HG02852 (cell line): ENCODE results near the gene CD180.
A peak's percentile ranks its signal among the peaks of the same experiment; 100 is the strongest.
"Not testable (repeated sequence)": the region's sequence is repeated elsewhere in the genome, so short reads cannot be mapped to it uniquely, and the experiment has no call there.

ENCODE experiments used
- ATAC-seq: cut with Tn5 transposase; IDR thresholded peaks from one replicate; pipeline ENCODE4 v1.9.1; 2021; ENCODE audit warnings: mild to moderate bottlenecking, moderate library complexity; ENCODE audit not compliant: unreplicated experiment

The CD180 gene

DNA sequence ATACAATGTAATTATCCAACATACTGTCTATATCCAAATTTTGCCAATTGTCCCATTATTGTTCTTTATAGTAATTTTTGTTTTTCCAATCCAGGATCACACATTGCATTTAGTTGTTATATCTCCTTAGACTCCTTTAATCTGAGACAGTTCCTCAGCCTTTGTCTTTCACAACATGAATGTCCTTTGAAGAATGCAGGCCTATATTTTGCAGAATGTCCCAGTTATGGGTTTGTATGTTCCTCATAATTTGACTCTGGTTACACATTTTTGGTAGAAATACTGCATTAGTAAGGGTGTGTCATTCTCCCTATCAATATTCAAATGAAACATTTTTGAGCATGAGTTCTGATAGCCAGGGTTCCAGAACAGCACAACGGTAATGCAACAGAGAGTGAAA, 6.7 kb downstream of the CD180 start:
- ATAC-seq, result no peak

DNA sequence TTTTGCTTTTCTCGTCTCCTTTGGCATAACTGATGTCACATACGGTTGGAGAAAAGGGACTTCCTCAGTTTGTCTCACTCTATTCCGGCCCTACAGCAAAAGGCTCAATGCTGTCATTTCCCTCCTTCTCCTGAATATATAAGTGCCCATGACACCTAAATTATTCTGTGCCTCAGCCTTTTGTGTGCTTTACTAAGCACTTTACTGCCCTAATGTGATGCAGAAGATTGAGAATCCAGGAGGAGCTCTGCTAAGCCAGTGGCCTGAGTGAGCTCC, 7.6 kb downstream of the CD180 start:
- ATAC-seq, result no peak

DNA sequence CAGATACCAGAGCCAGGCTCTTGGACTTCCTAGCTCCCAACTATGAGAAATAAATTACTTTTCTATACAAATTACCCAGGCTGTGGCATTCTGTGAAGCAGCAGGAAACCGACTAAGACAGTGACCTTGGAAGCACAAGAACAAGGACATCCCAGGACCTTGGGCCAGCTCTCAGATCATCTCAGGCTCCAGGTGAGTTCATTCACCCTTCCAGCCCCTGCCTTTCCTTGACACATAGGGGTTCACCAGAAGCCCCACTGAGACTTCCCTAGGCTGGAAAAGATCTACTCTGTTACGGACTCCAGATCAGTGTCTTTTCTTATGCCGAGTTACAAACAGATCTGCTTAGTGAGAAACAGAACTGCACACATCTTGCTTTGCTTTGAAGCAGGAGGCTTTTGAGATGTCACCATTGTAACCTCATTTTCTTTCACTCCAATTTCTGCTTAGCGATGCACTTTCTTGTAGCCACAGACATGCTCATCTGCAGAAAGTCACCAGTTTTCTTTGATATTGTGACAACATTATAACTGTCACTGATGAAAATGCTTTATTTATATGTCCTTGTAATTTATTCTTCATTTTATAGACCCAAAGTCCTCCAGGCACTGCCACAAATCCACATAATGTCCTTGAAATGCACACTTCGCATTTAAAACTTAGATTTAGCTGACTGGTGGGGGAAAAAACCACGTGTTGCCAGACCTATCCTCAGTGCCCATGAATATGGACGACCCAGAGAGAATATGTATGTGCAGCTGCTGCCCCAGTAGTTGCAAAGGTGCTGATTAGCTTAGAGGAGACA, 8.1 kb downstream of the CD180 start:
- no peak for ATAC-seq

DNA sequence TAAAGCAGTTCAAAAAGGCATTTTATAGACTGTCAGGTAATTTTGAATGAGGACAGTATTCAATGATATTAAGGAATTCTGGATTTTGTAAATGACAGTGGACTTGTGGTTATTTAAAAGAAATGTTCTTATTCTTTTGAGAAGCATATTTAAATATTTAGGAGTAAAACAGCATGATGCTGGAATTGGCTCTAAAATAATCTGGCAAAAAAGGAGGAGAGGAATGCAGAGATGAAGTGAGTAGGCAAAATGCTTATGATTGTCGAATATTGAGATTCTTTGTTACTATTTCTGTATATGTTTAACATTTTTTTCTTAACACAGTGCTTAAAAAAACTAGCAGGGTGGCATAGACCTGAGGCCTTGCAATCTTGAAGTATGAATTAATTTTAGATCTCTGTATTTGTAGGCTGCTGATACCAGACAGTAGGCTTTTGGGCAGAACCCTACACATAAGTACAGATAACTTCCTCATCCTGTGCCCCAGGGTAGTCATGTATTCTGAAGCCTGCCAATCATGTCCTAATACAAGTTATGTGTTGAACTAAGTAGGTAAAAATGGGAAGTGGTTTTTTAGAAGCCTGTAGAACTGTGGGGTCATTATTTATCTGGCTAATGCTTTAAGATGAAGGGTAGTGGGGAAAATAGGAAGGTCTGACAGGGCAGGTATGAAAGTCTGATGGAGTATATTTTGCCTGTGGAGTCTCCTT, 9.4 kb downstream of the CD180 start:
- ATAC-seq, result no peak

DNA sequence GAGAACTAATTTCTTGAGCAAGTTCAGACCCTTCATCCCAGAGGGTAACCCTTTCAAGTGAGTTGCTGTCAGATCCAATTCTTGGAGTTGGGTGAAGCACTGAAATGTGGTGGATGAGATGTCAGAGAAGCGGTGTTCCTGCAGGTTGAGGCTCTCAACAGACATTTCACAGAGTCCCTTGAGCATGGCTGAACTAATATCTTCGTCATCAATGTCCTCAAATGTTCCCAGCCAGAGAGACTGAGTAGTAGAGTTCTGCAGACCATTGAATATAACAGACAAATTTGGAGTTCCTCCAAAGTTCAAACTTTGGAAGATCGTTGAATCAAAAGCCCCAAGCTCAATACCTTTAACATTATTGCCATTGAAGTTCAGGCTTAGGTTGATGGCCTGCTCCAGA, 12.7 kb downstream of the CD180 start:
- ATAC-seq, result no peak

DNA sequence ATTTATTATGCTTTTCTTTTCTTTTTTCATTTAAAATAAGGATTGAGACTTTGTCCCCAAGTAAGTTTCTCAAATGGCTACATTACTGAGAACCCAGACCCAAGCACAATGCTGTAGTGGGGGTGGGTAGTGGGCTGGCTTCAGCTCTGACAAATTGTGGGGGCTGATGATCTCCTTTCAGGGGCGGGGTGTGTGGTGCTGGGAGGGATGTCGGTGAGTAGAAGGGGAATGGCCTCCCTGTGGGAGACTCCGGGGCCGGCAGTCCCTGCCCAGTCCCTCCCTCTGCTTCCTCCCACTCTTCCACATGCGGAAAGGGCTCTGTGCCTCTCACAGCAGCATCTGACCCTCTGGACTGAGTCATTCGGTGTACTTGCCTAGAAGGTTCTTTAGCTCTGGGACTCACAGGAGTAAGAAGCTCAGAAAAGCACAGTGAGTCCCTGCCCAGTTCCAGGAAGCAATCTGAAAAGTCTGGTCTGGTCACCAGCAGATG, 14.3 kb downstream of the CD180 start:
- ATAC-seq, result no peak

DNA sequence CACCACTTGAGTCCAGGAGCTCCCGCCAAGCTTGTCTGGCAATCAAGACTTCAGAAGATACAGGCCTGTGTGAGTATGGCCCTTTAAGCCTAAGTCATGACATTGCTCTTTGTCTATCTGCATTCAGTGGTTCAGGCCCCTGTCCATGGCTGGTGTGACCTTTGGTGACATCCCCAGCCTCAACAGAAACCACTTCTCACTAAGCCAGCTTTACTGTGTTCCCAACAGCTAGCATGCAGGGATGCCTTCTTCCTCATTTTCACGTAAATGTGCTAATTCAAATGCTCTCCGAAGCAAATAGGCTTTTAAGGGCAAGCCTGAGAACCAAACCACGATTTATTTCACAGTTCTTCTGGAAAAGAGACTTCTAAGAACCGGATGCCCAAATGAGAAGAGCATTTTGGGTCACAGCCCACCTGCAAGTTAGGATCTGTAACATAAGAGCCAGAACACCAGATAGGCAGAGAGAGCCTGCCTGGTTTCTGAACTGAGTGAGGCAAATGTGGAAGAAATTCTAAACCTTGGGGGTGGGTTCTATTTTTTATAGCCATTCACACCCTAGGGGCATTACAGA, 14.9 kb downstream of the CD180 start:
- no peak for ATAC-seq

DNA sequence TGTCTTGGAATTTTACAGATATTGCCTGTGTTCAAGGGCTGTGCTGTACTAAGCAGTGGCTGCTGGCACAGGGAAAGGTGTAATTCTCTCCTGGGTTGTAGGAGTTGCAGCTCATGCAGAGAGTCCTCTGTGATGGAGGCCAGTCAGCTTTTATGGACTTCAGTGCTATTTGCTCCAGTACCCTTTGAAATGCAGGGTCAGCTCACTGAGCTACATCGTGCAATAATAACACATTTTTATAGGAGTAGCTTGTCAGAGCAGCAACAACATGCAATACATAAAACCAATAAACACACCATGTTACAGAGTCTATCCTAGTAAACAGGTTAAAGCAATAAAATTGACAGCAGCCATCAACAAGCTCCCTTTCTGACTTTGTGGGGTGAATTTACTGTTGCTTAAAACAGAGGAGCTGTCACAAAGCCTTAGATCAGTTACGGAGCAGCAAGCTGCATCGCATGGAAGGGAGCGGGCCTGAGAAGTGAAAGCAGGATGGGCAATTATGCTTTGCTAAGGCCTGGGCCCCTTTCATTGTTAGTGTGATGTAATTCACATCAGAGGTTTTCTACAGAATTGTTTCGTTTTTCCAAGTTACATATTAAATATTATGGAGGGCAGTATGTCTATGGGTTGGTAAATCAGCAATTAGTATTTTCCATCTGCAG, 16.8 kb downstream of the CD180 start:
- ATAC-seq, result no peak

DNA sequence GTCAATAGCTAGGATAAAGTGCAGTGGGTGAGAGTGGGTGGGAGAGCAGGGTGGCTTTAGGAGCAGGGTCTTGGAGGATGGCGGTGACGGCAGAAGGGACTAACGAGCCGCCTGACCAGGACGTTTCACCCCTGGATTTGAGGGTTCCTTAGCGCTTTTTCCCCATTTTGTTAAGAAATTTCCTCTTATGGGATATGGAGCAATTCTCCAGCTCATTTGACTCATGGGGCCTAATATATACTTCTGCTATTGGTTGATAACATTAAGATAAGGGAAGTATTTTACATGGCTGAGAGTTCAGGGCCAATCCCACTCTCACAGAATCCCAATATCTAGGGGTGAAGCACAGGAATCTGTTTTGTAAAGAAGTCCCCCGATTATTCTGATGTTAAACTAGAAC, 17.6 kb downstream of the CD180 start:
- no peak for ATAC-seq

DNA sequence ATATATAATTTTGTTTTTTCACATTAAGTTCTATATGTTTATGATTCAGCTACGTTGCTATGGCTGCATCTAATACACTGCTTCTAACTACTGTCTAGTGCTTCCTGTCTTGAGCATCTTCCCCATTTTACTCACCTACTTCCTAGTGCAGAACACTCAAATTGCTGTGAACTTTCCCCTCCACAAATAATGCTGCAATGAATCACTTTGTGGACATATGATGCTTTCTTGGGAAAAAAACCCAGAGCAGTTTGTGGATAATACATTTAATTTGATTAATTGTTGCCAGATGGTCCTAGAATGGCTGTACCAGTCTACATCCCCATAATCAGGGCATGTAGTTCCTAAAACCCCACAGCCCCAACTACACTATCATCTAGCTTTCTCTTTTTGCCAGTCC, 18.5 kb downstream of the CD180 start:
- no peak for ATAC-seq

DNA sequence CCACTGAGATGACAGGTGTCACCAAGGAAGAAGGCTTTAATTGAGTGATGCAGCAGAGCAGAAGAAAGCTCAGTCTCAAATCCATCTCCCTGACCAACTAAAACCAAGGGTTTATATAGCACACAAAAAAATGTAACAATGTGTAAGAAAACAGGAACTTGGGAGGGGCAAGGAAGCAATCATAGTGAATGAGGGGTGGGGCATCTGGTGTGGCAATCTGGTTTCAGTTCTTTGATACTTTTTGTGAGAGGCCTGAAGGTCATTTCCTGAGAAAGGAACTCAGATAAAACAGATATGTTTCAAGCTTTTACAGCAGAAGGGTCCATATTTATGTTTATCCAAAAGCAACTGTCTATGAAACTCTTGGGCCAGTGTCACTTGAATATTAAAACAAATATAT, 19.7 kb downstream of the CD180 start:
- ATAC-seq, result no peak

DNA sequence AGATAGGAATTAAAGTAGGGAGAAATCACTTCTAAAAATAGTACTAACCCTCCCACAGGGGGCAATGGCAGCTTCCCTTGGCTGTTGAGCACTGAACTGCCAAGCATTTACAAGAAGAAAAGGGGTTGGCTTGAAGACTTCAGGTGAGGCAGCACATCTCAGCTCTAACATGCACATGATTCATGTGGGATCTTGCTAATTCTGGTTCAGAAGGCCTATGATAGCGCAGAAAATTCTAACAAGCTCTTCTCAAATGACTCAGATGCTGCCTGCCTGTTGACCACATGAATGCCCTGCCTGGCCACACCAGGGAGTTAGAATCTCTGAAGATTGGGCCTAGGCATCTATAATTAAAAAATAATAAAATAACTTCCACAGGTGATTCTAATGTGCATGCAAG, 22.6 kb downstream of the CD180 start:
- ATAC-seq, result no peak

DNA sequence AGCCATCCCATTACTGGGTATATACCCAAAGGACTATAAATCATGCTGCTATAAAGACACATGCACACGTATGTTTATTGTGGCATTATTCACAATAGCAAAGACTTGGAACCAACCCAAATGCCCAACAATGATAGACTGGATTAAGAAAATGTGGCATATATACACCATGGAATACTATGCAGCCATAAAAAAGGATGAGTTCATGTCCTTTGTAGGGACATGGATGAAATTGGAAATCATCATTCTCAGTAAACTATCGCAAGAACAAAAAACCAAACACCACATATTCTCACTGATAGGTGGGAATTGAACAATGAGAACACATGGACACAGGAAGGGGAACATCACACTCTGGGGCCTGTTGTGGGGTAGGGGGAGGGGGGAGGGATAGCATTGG, 23.2 kb downstream of the CD180 start:
- ATAC-seq, result not testable (repeated sequence)

DNA sequence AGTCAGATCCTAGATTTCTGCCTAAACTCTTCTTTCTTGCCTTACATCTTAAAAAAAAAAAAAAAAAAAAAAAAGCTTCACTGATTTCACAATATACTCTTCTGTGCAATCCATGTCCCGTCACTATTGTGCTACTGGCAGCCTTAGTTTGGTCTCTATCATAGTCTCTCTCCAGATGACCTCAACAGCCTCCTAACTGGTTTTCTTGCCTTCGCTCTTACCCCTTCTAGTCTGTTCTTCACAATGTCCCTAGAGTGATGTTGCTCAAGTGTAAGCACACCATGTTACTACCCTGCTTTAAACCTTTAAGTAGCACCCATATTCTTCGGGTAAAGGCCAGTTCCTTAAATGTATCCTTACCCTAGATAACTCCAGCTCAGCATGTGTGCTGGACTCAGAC, 25.8 kb downstream of the CD180 start:
- no peak for ATAC-seq

DNA sequence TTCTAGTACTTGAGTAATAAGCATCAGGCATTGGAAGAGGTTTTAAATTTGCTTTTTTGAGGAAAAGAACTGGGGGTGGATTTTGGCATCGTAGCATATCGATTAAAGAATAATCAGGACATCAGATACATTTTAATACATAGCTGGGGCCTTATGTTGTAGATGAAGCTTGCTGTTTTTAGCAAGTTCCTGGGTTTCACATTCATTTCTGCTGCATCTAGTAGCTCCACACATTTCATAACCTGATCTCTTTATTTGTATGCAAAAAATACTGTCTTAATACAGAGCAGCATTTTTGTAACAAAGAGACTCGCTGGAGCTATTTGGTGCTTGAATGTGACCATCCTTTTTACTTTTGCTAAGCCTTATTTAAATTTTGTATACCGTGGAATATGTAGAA, 28.5 kb downstream of the CD180 start:
- no peak for ATAC-seq

DNA sequence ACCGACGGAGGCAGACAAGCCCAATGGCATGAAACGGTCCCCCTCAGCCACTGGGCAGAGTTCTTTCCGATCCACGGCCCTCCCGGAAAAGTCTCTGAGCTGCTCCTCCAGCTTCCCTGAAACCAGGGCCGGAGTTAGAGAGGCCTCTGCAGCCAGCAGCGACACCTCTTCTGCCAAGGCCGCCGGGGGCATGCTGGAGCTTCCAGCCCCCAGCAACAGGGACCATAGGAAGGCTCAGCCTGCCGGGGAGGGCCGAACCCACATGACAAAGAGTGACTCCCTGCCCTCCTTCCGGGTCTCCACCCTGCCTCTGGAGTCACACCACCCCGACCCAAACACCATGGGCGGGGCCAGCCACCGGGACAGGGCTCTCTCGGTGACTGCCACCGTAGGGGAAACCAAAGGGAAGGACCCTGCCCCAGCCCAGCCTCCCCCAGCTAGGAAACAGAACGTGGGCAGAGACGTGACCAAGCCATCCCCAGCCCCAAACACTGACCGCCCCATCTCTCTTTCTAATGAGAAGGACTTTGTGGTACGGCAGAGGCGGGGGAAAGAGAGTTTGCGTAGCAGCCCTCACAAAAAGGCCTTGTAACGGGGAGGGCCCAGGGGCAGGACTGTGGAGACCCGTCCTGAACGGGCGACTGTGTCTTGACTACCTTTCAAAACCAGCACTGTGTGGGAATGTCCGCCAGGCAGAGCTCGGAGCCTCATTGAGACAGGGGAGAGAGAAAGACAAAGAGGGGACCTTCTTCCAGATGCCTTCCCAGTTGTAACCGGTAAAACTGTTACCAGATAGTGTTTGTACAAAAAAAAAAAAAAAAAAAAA, 29.9 kb downstream of the CD180 start:
- peak; percentile 42 for ATAC-seq

DNA sequence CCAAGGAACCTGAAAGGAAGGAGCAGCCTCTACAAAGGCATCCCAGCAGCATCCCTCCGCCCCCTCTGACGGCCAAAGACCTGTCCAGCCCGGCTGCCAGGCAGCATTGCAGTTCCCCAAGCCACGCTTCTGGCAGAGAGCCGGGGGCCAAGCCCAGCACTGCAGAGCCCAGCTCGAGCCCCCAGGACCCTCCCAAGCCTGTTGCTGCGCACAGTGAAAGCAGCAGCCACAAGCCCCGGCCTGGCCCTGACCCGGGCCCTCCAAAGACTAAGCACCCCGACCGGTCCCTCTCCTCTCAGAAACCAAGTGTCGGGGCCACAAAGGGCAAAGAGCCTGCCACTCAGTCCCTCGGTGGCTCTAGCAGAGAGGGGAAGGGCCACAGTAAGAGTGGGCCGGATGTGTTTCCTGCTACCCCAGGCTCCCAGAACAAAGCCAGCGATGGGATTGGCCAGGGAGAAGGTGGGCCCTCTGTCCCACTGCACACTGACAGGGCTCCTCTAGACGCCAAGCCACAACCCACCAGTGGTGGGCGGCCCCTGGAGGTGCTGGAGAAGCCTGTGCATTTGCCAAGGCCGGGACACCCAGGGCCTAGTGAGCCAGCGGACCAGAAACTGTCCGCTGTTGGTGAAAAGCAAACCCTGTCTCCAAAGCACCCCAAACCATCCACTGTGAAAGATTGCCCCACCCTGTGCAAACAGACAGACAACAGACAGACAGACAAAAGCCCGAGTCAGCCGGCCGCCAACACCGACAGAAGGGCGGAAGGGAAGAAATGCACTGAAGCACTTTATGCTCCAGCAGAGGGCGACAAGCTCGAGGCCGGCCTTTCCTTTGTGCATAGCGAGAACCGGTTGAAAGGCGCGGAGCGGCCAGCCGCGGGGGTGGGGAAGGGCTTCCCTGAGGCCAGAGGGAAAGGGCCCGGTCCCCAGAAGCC, 30.8 kb downstream of the CD180 start:
- ATAC-seq, result peak; percentile 90

DNA sequence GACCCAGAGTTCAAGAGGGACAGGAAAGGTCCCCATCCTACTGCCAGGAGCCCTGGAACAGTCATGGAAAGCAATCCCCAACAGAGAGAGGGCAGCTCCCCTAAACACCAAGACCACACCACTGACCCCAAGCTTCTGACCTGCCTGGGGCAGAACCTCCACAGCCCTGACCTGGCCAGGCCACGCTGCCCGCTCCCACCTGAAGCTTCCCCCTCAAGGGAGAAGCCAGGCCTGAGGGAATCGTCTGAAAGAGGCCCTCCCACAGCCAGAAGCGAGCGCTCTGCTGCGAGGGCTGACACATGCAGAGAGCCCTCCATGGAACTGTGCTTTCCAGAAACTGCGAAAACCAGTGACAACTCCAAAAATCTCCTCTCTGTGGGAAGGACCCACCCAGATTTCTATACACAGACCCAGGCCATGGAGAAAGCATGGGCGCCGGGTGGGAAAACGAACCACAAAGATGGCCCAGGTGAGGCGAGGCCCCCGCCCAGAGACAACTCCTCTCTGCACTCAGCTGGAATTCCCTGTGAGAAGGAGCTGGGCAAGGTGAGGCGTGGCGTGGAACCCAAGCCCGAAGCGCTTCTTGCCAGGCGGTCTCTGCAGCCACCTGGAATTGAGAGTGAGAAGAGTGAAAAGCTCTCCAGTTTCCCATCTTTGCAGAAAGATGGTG, 31.6 kb downstream of the CD180 start:
- ATAC-seq, result no peak

DNA sequence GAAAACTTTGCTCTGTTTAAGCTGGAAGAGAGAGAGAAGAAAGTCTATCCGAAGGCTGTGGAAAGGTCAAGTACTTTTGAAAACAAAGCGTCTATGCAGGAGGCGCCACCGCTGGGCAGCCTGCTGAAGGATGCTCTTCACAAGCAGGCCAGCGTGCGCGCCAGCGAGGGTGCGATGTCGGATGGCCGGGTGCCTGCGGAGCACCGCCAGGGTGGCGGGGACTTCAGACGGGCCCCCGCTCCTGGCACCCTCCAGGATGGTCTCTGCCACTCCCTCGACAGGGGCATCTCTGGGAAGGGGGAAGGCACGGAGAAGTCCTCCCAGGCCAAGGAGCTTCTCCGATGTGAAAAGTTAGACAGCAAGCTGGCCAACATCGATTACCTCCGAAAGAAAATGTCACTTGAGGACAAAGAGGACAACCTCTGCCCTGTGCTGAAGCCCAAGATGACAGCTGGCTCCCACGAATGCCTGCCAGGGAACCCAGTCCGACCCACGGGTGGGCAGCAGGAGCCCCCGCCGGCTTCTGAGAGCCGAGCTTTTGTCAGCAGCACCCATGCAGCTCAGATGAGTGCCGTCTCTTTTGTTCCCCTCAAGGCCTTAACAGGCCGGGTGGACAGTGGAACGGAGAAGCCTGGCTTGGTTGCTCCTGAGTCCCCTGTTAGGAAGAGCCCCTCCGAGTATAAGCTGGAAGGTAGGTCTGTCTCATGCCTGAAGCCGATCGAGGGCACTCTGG, 32.6 kb downstream of the CD180 start:
- ATAC-seq, result no peak
